ENCODE data around the gene GTPBP2. TPM values are rescaled to one million over a fixed set of nuclear protein-coding genes. Genes with fewer than 3 reads are reported as not detected.
A peak's percentile ranks its signal among the peaks of the same experiment; 100 is the strongest.
"Not testable (repeated sequence)": the region's sequence is repeated elsewhere in the genome, so short reads cannot be mapped to it uniquely, and the experiment has no call there.

The GTPBP2 gene
- total and polyA plus RNA-seq, 2 donors = 35.4 to 60.0 TPM

- H3K4me1 ChIP-seq (ENCODE audit: control insufficient read depth in 2 of 2, insufficient read depth in 2 of 2, low read length in 2 of 2) = peaks cover 4 to 26% of the 10 kb centered on the region in 2 donors
- peaks cover 0 to 5% of the 10 kb centered on the region in 2 donors for H3K27me3 ChIP-seq (ENCODE audit: control insufficient read depth in 2 of 2, insufficient read depth in 1 of 2, low read length in 1 of 2)
- H3K27ac ChIP-seq (ENCODE audit: low read depth in 1 of 2, low read length in 1 of 2) = no peak overlapping the region
- H3K9me3 ChIP-seq (ENCODE audit: control insufficient read depth in 2 of 2, insufficient read depth in 1 of 2, low read length in 1 of 2) = no peaks in the 10 kb centered on the region
- no peak for DNase-seq (ENCODE audit: low read depth in 6 of 9, low spot score in 9 of 9)
- WGBS = 94% methylated on average over 1 of the region's 1 CpG
- H3K36me3 ChIP-seq (ENCODE audit: control insufficient read depth in 2 of 2, insufficient read depth in 2 of 2, low read length in 1 of 2) = peaks cover 6 to 8% of the 10 kb centered on the region in 2 donors
- H3K4me3 ChIP-seq (ENCODE audit: low read length in 2 of 2) = no peak overlapping the region
Measured at GRCh38 chr6:43665376-43665775, 36.3 kb upstream of the GTPBP2 start.

GRCh38 chr6:43662948-43663347 is 33.9 kb upstream of the GTPBP2 start:
- not testable (repeated sequence) for H3K4me3 ChIP-seq (ENCODE audit: low read length in 2 of 2); H3K9me3 ChIP-seq (ENCODE audit: control insufficient read depth in 2 of 2, insufficient read depth in 1 of 2, low read length in 1 of 2); H3K27me3 ChIP-seq (ENCODE audit: control insufficient read depth in 2 of 2, insufficient read depth in 1 of 2, low read length in 1 of 2); DNase-seq (ENCODE audit: low read depth in 6 of 9, low spot score in 9 of 9); H3K27ac ChIP-seq (ENCODE audit: low read depth in 1 of 2, low read length in 1 of 2); H3K36me3 ChIP-seq (ENCODE audit: control insufficient read depth in 2 of 2, insufficient read depth in 2 of 2, low read length in 1 of 2)
- 98% methylated on average over 5 of the region's 5 CpGs for WGBS
- peaks cover 4 to 12% of the 10 kb centered on the region in 2 donors for H3K4me1 ChIP-seq (ENCODE audit: control insufficient read depth in 2 of 2, insufficient read depth in 2 of 2, low read length in 2 of 2)

GRCh38 chr6:43658161-43658560 is 29.1 kb upstream of the GTPBP2 start:
- Histone ChIP-seq H3K9me3 (ENCODE audit: control insufficient read depth in 2 of 2, insufficient read depth in 1 of 2, low read length in 1 of 2) (no peaks in the 10 kb centered on the region), H3K27me3 (ENCODE audit: control insufficient read depth in 2 of 2, insufficient read depth in 1 of 2, low read length in 1 of 2) (peaks cover 0 to 3% of the 10 kb centered on the region in 2 donors), H3K36me3 (ENCODE audit: control insufficient read depth in 2 of 2, insufficient read depth in 2 of 2, low read length in 1 of 2) (no peaks in the 10 kb centered on the region), H3K4me1 (ENCODE audit: control insufficient read depth in 2 of 2, insufficient read depth in 2 of 2, low read length in 2 of 2) (no peaks in the 10 kb centered on the region), H3K27ac (ENCODE audit: low read depth in 1 of 2, low read length in 1 of 2) (no peak overlapping the region), H3K4me3 (ENCODE audit: low read length in 2 of 2) (no peak overlapping the region)
- DNase-seq (ENCODE audit: low read depth in 6 of 9, low spot score in 9 of 9) = no peak
- WGBS = 98% methylated on average over 9 of the region's 9 CpGs

- 96% methylated on average over 3 of the region's 3 CpGs for WGBS
- H3K27me3 ChIP-seq (ENCODE audit: control insufficient read depth in 2 of 2, insufficient read depth in 1 of 2, low read length in 1 of 2) = peaks cover 0 to 3% of the 10 kb centered on the region in 2 donors
- H3K9me3 ChIP-seq (ENCODE audit: control insufficient read depth in 2 of 2, insufficient read depth in 1 of 2, low read length in 1 of 2) = no peaks in the 10 kb centered on the region
Measured at GRCh38 chr6:43657221-43657802, 28.2 kb upstream of the GTPBP2 start.

GRCh38 chr6:43652822-43653221 is 23.8 kb upstream of the GTPBP2 start:
- DNase-seq (ENCODE audit: low read depth in 6 of 9, low spot score in 9 of 9); H3K27ac ChIP-seq (ENCODE audit: low read depth in 1 of 2, low read length in 1 of 2); H3K36me3 ChIP-seq (ENCODE audit: control insufficient read depth in 2 of 2, insufficient read depth in 2 of 2, low read length in 1 of 2); H3K4me1 ChIP-seq (ENCODE audit: control insufficient read depth in 2 of 2, insufficient read depth in 2 of 2, low read length in 2 of 2); H3K27me3 ChIP-seq (ENCODE audit: control insufficient read depth in 2 of 2, insufficient read depth in 1 of 2, low read length in 1 of 2); H3K9me3 ChIP-seq (ENCODE audit: control insufficient read depth in 2 of 2, insufficient read depth in 1 of 2, low read length in 1 of 2); H3K4me3 ChIP-seq (ENCODE audit: low read length in 2 of 2): not testable (repeated sequence)
- over 99% methylated on average over 2 of the region's 2 CpGs for WGBS

More at GRCh38 chr6:43657221-43657802, 28.2 kb upstream of the GTPBP2 start:
- H3K4me3 ChIP-seq (ENCODE audit: low read length in 2 of 2) = no peak overlapping the region
- no peak for DNase-seq (ENCODE audit: low read depth in 6 of 9, low spot score in 9 of 9)
- no peaks in the 10 kb centered on the region for H3K4me1 ChIP-seq (ENCODE audit: control insufficient read depth in 2 of 2, insufficient read depth in 2 of 2, low read length in 2 of 2)
- H3K27ac ChIP-seq (ENCODE audit: low read depth in 1 of 2, low read length in 1 of 2) = no peak overlapping the region
- H3K36me3 ChIP-seq (ENCODE audit: control insufficient read depth in 2 of 2, insufficient read depth in 2 of 2, low read length in 1 of 2) = no peaks in the 10 kb centered on the region

- WGBS = 94% methylated on average over 2 of the region's 2 CpGs
- peaks cover 6 to 10% of the 10 kb centered on the region in 2 donors for H3K4me1 ChIP-seq (ENCODE audit: control insufficient read depth in 2 of 2, insufficient read depth in 2 of 2, low read length in 2 of 2)
Measured at GRCh38 chr6:43648248-43648647, 19.2 kb upstream of the GTPBP2 start.

GRCh38 chr6:43647613-43648012 is 18.5 kb upstream of the GTPBP2 start:
- no peak overlapping the region for H3K27ac ChIP-seq (ENCODE audit: low read depth in 1 of 2, low read length in 1 of 2)
- 98% methylated on average over 3 of the region's 3 CpGs for whole genome bisulfite sequencing
- peaks cover 0 to 9% of the 10 kb centered on the region in 2 donors for H3K27me3 ChIP-seq (ENCODE audit: control insufficient read depth in 2 of 2, insufficient read depth in 1 of 2, low read length in 1 of 2)
- no peak for DNase-seq (ENCODE audit: low read depth in 6 of 9, low spot score in 9 of 9)
- H3K4me3 ChIP-seq (ENCODE audit: low read length in 2 of 2) = no peak overlapping the region
- no peaks in the 10 kb centered on the region for H3K9me3 ChIP-seq (ENCODE audit: control insufficient read depth in 2 of 2, insufficient read depth in 1 of 2, low read length in 1 of 2)
- peaks cover under 1 to 7% of the 10 kb centered on the region in 2 donors for H3K36me3 ChIP-seq (ENCODE audit: control insufficient read depth in 2 of 2, insufficient read depth in 2 of 2, low read length in 1 of 2)
- peaks cover 6 to 10% of the 10 kb centered on the region in 2 donors for H3K4me1 ChIP-seq (ENCODE audit: control insufficient read depth in 2 of 2, insufficient read depth in 2 of 2, low read length in 2 of 2)

More at GRCh38 chr6:43648248-43648647, 19.2 kb upstream of the GTPBP2 start:
- Histone ChIP-seq H3K36me3 (ENCODE audit: control insufficient read depth in 2 of 2, insufficient read depth in 2 of 2, low read length in 1 of 2) (peaks cover 0 to 6% of the 10 kb centered on the region in 2 donors), H3K4me3 (ENCODE audit: low read length in 2 of 2) (no peak overlapping the region), H3K27ac (ENCODE audit: low read depth in 1 of 2, low read length in 1 of 2) (no peak overlapping the region), H3K9me3 (ENCODE audit: control insufficient read depth in 2 of 2, insufficient read depth in 1 of 2, low read length in 1 of 2) (no peaks in the 10 kb centered on the region), H3K27me3 (ENCODE audit: control insufficient read depth in 2 of 2, insufficient read depth in 1 of 2, low read length in 1 of 2) (peaks cover 0 to 9% of the 10 kb centered on the region in 2 donors)
- no peak for DNase-seq (ENCODE audit: low read depth in 6 of 9, low spot score in 9 of 9)

- no peak overlapping the region for H3K27ac ChIP-seq (ENCODE audit: low read depth in 1 of 2, low read length in 1 of 2)
- peaks cover 0 to 9% of the 10 kb centered on the region in 2 donors for H3K27me3 ChIP-seq (ENCODE audit: control insufficient read depth in 2 of 2, insufficient read depth in 1 of 2, low read length in 1 of 2)
- WGBS = 17% methylated on average over 9 of the region's 9 CpGs
- no peak for DNase-seq (ENCODE audit: low read depth in 6 of 9, low spot score in 9 of 9)
- H3K9me3 ChIP-seq (ENCODE audit: control insufficient read depth in 2 of 2, insufficient read depth in 1 of 2, low read length in 1 of 2) = no peaks in the 10 kb centered on the region
- H3K4me1 ChIP-seq (ENCODE audit: control insufficient read depth in 2 of 2, insufficient read depth in 2 of 2, low read length in 2 of 2) = peaks cover 6 to 10% of the 10 kb centered on the region in 2 donors
- H3K36me3 ChIP-seq (ENCODE audit: control insufficient read depth in 2 of 2, insufficient read depth in 2 of 2, low read length in 1 of 2) = peaks cover 19 to 26% of the 10 kb centered on the region in 2 donors
- peak overlapping the region; percentile 29 to 50 for H3K4me3 ChIP-seq (ENCODE audit: low read length in 2 of 2)
Measured at GRCh38 chr6:43645613-43645964, 16.5 kb upstream of the GTPBP2 start.

GRCh38 chr6:43644940-43645612 is 16.0 kb upstream of the GTPBP2 start, which contains the start of gene RSPH9:
TSS of gene RSPH9 (plus strand) at chr6:43645036. CDS start at chr6:43645099, 63 bp downstream.
- Histone ChIP-seq H3K4me1 (ENCODE audit: control insufficient read depth in 2 of 2, insufficient read depth in 2 of 2, low read length in 2 of 2) (peaks cover 6 to 10% of the 10 kb centered on the region in 2 donors), H3K27me3 (ENCODE audit: control insufficient read depth in 2 of 2, insufficient read depth in 1 of 2, low read length in 1 of 2) (peaks cover 0 to 9% of the 10 kb centered on the region in 2 donors), H3K27ac (ENCODE audit: low read depth in 1 of 2, low read length in 1 of 2) (no peak within 1 kb of the TSS), H3K9me3 (ENCODE audit: control insufficient read depth in 2 of 2, insufficient read depth in 1 of 2, low read length in 1 of 2) (no peaks in the 10 kb centered on the region), H3K4me3 (ENCODE audit: low read length in 2 of 2) (peak within 1 kb of the TSS; percentile 29 to 50), H3K36me3 (ENCODE audit: control insufficient read depth in 2 of 2, insufficient read depth in 2 of 2, low read length in 1 of 2) (peaks cover 24 to 31% of the 10 kb centered on the region in 2 donors)
- peak in 4 of 9 donors; percentile 34 to 62 (median 42) for DNase-seq (ENCODE audit: low read depth in 6 of 9, low spot score in 9 of 9)
- 14% methylated on average over 52 of the region's 52 CpGs for WGBS

Measured in thymus (tissue), 11 donors.